Measurements from ENCODE around the gene MRFAP1. TPM values are rescaled to one million over a fixed set of nuclear protein-coding genes. Genes with fewer than 3 reads are reported as not detected.
"Not testable (repeated sequence)": the region's sequence is repeated elsewhere in the genome, so short reads cannot be mapped to it uniquely, and the experiment has no call there.

Gene MRFAP1
- total and polyA plus RNA-seq, 10 of the 15 experiments (the other 5 are each of a cell fraction or from before 2014, with no cell fraction given): 18.7 to 105 (median 80.8) TPM

- TF ChIP-seq CEBPZ (IDR thresholded peaks at IDR 0.05; ENCODE audit: low read depth, low read length) (no peak), RELA (IDR thresholded peaks at IDR 0.05; ENCODE audit: borderline replicate concordance, partially characterized antibody) (no peak), CEBPB (IDR thresholded peaks at IDR 0.05; ENCODE audit: borderline replicate concordance in 1 of 2, low read depth in 2 of 2, low read length in 2 of 2) (no peak), CHD1 (IDR thresholded peaks at IDR 0.05; ENCODE audit: low read depth, low read length) (no peak), PKNOX1 (IDR thresholded peaks at IDR 0.05) (no peak), NBN (IDR thresholded peaks at IDR 0.05) (no peak), CREM (IDR thresholded peaks at IDR 0.05; ENCODE audit: low read depth) (no peak), ATF7 (IDR thresholded peaks at IDR 0.05; ENCODE audit: low read depth) (no peak), EED (IDR thresholded peaks at IDR 0.05; ENCODE audit: low read depth) (no peak), IRF4 (IDR thresholded peaks at IDR 0.05; ENCODE audit: low read depth, low read length) (no peak), ZNF207 (IDR thresholded peaks at IDR 0.05; ENCODE audit: borderline replicate concordance) (no peak)
- TF ChIP-seq, protein P1, sequence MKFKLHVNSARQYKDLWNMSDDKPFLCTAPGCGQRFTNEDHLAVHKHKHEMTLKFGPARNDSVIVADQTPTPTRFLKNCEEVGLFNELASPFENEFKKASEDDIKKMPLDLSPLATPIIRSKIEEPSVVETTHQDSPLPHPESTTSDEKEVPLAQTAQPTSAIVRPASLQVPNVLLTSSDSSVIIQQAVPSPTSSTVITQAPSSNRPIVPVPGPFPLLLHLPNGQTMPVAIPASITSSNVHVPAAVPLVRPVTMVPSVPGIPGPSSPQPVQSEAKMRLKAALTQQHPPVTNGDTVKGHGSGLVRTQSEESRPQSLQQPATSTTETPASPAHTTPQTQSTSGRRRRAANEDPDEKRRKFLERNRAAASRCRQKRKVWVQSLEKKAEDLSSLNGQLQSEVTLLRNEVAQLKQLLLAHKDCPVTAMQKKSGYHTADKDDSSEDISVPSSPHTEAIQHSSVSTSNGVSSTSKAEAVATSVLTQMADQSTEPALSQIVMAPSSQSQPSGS (IDR thresholded peaks at IDR 0.05; ENCODE audit: low read length): no peak
- TF ChIP-seq, protein P2, sequence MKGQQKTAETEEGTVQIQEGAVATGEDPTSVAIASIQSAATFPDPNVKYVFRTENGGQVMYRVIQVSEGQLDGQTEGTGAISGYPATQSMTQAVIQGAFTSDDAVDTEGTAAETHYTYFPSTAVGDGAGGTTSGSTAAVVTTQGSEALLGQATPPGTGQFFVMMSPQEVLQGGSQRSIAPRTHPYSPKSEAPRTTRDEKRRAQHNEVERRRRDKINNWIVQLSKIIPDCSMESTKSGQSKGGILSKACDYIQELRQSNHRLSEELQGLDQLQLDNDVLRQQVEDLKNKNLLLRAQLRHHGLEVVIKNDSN (IDR thresholded peaks at IDR 0.05; ENCODE audit: borderline replicate concordance, extremely low read length, insufficient read depth, low read depth, low read length): no peak
Measured at GRCh38 chr4:6627832-6628231, 12.7 kb upstream of the MRFAP1 start (continued).

GRCh38 chr4:6628484-6628883 lies 12.0 kb upstream of the MRFAP1 start:
- H4K20me1 ChIP-seq (ENCODE audit: control insufficient read depth, insufficient read depth): not testable (repeated sequence)

More at GRCh38 chr4:6628484-6628883, 12.0 kb upstream of the MRFAP1 start:
- RAD21 ChIA-PET (ENCODE audit: unreplicated experiment); in situ Hi-C loops (cut with MboI); FAIRE-seq; ATAC-seq; H3K9me3 ChIP-seq (replicated peaks; ENCODE audit: control insufficient read depth, insufficient read depth, low read length); H3K27ac ChIP-seq (ENCODE audit: control insufficient read depth, insufficient read depth); H3K4me1 ChIP-seq (ENCODE audit: control insufficient read depth, insufficient read depth, low read length); BruUV-seq (replicated peaks); SMC1A ChIA-PET (ENCODE audit: uncharacterized antibody, unreplicated experiment); H2AFZ ChIP-seq (ENCODE audit: control insufficient read depth, low read depth, low read length); H3K36me3 ChIP-seq (ENCODE audit: control insufficient read depth in 2 of 2, insufficient read depth in 2 of 2, low read length in 1 of 2); H3K4me3 ChIP-seq; DNase-seq (ENCODE audit: low read depth, low spot score); H3K9ac ChIP-seq (ENCODE audit: control insufficient read depth, insufficient read depth, low read length); intact Hi-C loops (cut with micrococcal nuclease; ENCODE audit: unreplicated experiment); H3K79me2 ChIP-seq (ENCODE audit: control insufficient read depth, insufficient read depth, low read length); H3K4me2 ChIP-seq (ENCODE audit: control insufficient read depth, insufficient read depth); H3K27me3 ChIP-seq (replicated peaks in 1 of 2; ENCODE audit: control insufficient read depth in 2 of 2, insufficient read depth in 2 of 2, low read length in 1 of 2); POLR2A ChIA-PET: not testable (repeated sequence)
- CTCF ChIA-PET: interaction anchor here (0.6 kb wide), 1 partner anchor 440 kb away, joined by 3 read pairs; no protein-coding TSS in a partner anchor
- 75% methylated on average over 1 of the region's 1 CpG for WGBS (ENCODE audit: insufficient coverage, insufficient replicate concordance, low lambda C conversion rate, missing lambda C conversion rate)

All from GM12878 (cell line).